Neural cell (in vitro differentiated cells): Measurements from ENCODE around the gene SERTAD1. TPM values are rescaled to one million over a fixed set of nuclear protein-coding genes. Genes with fewer than 3 reads are reported as not detected.
A peak's percentile ranks its signal among the peaks of the same experiment; 100 is the strongest.

Experiments used
- H2AFZ ChIP-seq: fragments of 200-600, 300-800 bp; sonication (generic), shearing (Covaris generic); 2 replicates; pipeline ENCODE4 v1.6.0; 2014; ENCODE audit warnings: low read depth, mild to moderate bottlenecking, antibody characterized with exemption, low read length, moderate library complexity
- H3F3A ChIP-seq: fragments of 200-600 bp; shearing (Covaris generic); 2 replicates; pipeline ENCODE4 v1.6.1; 2016; ENCODE audit warnings: mild to moderate bottlenecking, moderate library complexity, mixed read lengths, antibody characterized with exemption, low read length; ENCODE audit not compliant: insufficient read depth, poor library complexity, severe bottlenecking
- H3K27ac ChIP-seq: fragments of 200-600, 300-800 bp; sonication (generic), shearing (Covaris generic); 2 replicates; pipeline ENCODE4 v1.5.1; 2014; ENCODE audit warnings: mild to moderate bottlenecking, low read length, moderate library complexity
- H3K27me3 ChIP-seq: fragments of 300-800, 200-600 bp; sonication (generic), shearing (Covaris generic); 2 replicates; pipeline ENCODE4 v1.6.0; 2014; ENCODE audit warnings: mild to moderate bottlenecking, low read depth, low read length, moderate library complexity; ENCODE audit not compliant: insufficient read depth
- H3K36me3 ChIP-seq: fragments of 300-800, 200-600 bp; sonication (generic), shearing (Covaris generic); 2 replicates; pipeline ENCODE4 v1.5.1; 2014; ENCODE audit warnings: mild to moderate bottlenecking, antibody characterized with exemption, low read length, moderate library complexity; ENCODE audit not compliant: insufficient read depth
- H3K4me2 ChIP-seq: fragments of 300-800, 200-600 bp; sonication (generic), shearing (Covaris generic); 2 replicates; pipeline ENCODE4 v1.6.0; 2014; ENCODE audit warnings: mild to moderate bottlenecking, low read length
- H3K4me3 ChIP-seq: fragments of 300-800, 200-600 bp; sonication (generic), shearing (Covaris generic); 2 replicates; pipeline ENCODE4 v1.5.1; 2014; ENCODE audit warnings: mild to moderate bottlenecking, low read length, moderate library complexity
- H3K79me2 ChIP-seq: fragments of 200-600 bp; shearing (Covaris generic); replicated peaks from 2 replicates; pipeline ENCODE4 v1.6.0; 2014; ENCODE audit warnings: mild to moderate bottlenecking, low read length, moderate library complexity; ENCODE audit not compliant: insufficient read depth
- H3K9ac ChIP-seq: fragments of 300-800, 200-600 bp; sonication (generic), shearing (Covaris generic); 2 replicates; pipeline ENCODE4 v1.6.1; 2016; ENCODE audit warnings: mild to moderate bottlenecking, low read length, mixed read lengths
- H3K9me2 ChIP-seq: fragments of 200-600 bp; shearing (Covaris generic); 2 replicates; pipeline ENCODE4 v1.6.1; 2016; ENCODE audit warnings: mild to moderate bottlenecking, low read length, mixed read lengths; ENCODE audit not compliant: insufficient read depth
- H3K9me3 ChIP-seq: fragments of 200-600, 300-800 bp; sonication (generic), shearing (Covaris generic); 2 replicates; pipeline ENCODE4 v1.6.1; 2016; ENCODE audit warnings: mild to moderate bottlenecking, mixed run types, low read length, moderate library complexity, mixed read lengths
- H4K20me1 ChIP-seq: fragments of 200-600 bp; shearing (Covaris generic); 2 replicates; pipeline ENCODE4 v1.6.1; 2016; ENCODE audit warnings: mild to moderate bottlenecking, mixed run types; ENCODE audit not compliant: insufficient read depth
- CTCF ChIP-seq: fragments of 450-650 bp; IDR thresholded peaks from 2 replicates; pipeline ENCODE4 v1.5.1; 2014; ENCODE audit warnings: antibody characterized with exemption, mild to moderate bottlenecking, moderate library complexity; ENCODE audit not compliant: poor library complexity, severe bottlenecking
- EP300 ChIP-seq: fragments of 450-650 bp; conservative IDR thresholded peaks from 2 replicates; pipeline ENCODE4 v1.6.1; 2014; ENCODE audit warnings: antibody characterized with exemption, mild to moderate bottlenecking, moderate library complexity; ENCODE audit not compliant: poor library complexity, severe bottlenecking
- EZH2 ChIP-seq: fragments of 200-600, 300-800 bp; shearing (Covaris generic), sonication (generic); IDR thresholded peaks from 2 replicates; pipeline ENCODE4 v1.6.1; 2014; ENCODE audit warnings: antibody characterized with exemption, low read length, borderline replicate concordance, mild to moderate bottlenecking; ENCODE audit not compliant: insufficient read depth, poor library complexity, severe bottlenecking
- MXI1 ChIP-seq: fragments of 450-650 bp; conservative IDR thresholded peaks from 2 replicates; pipeline ENCODE4 v1.6.1; 2014; ENCODE audit warnings: antibody characterized with exemption, mild to moderate bottlenecking; ENCODE audit not compliant: poor library complexity, severe bottlenecking
- POLR2AphosphoS5 ChIP-seq: IDR thresholded peaks from 2 replicates; pipeline ENCODE4 v1.6.1; 2012
- RAD21 ChIP-seq: fragments of 450-650 bp; conservative IDR thresholded peaks from 2 replicates; pipeline ENCODE4 v1.6.1; 2014; ENCODE audit warnings: antibody characterized with exemption, mild to moderate bottlenecking, moderate library complexity
- REST ChIP-seq: IDR thresholded peaks from 2 replicates; pipeline ENCODE4 v1.6.1; 2012; ENCODE audit warnings: borderline replicate concordance
- SMC3 ChIP-seq: fragments of 450-650 bp; conservative IDR thresholded peaks from 2 replicates; pipeline ENCODE4 v1.6.1; 2014; ENCODE audit warnings: antibody characterized with exemption, mild to moderate bottlenecking, moderate library complexity; ENCODE audit not compliant: poor library complexity
- TAF1 ChIP-seq: IDR thresholded peaks from 2 replicates; pipeline ENCODE4 v1.6.1; 2012; ENCODE audit warnings: low read depth
- polyA minus RNA-seq: library from RNA; depleted of rRNA, polyadenylated mRNA; stranded (reverse); fragments of >200 nt; gene quantifications from 2 replicates; pipeline ENCODE4 v1.2.3, GENCODE V29; 2014
- polyA plus RNA-seq: library from polyadenylated mRNA; depleted of rRNA; stranded (reverse); fragments of >200 nt; gene quantifications from 2 replicates; pipeline ENCODE4 v1.2.3, GENCODE V29; 2014

Gene SERTAD1
- polyA plus RNA-seq (3.3 and 5.1 TPM in 2 replicates), polyA minus RNA-seq (1.5 and 1.7 TPM in 2 replicates)

DNA sequence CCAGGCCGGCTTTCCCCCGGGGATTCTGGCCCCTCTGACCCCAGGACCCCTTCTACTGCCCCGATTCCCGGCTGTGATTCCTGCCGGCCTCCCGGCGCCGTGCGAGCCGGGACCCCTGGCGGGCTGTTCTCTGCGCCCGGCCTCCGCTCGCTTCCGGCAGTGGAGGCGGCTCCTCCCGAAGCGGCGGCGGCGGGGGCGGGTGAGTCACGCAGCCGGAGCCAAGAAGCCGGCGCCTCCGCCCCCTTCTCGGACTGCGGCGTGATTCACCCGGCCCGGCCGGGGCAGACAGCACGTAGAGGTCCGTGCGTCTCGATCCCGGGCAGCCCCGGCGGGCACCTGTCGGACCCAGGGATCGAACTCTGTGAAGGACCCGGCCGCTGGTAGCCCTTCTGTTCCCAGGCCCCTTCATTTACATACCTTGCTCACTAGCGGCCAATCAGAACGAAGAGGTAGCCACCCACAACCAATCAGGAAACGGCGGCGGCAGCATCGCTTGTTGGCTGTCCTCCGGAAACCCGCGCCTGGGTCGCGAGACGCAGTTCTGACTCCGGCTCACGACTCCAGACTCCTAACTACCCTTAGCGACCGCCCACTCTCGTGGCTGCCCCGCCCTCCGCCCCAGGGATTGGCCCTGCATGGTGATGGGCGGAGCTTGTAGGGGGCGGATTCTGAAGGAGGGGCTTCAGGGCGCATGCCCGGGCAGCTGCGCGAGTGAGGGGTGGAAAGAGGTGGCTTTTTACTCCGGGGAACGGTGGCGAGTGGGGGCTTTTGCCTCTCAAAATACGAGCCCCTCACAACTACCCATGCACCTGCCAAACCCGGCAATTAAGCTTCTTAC, at the start of gene SERTAD1:
TSS of gene SERTAD1 (minus strand) at position 543 of the 838 bp plus-strand sequence. CDS start 2,446 bp downstream, outside the sequence.
- Histone ChIP-seq H3K4me3 (peak within 1 kb of the TSS; percentile 85), H2AFZ (peak within 1 kb of the TSS; percentile 45), H3K36me3 (no peaks in the 10 kb centered on the region), H3K27me3 (no peaks in the 10 kb centered on the region), H3F3A (no peaks in the 10 kb centered on the region), H3K9me2 (no peaks in the 10 kb centered on the region), H4K20me1 (no peaks in the 10 kb centered on the region), H3K27ac (peak within 1 kb of the TSS; percentile 81), H3K9me3 (no peaks in the 10 kb centered on the region), H3K4me2 (peak within 1 kb of the TSS; percentile 61), H3K9ac (peak within 1 kb of the TSS; percentile 76), H3K79me2 (no peaks in the 10 kb centered on the region)
- TF ChIP-seq CTCF: peak; percentile 80
- TF ChIP-seq MXI1: peak; percentile 63
- peak; percentile 53 for TF ChIP-seq EP300
- TF ChIP-seq RAD21: peak; percentile 34
- peak; percentile 81 for TF ChIP-seq POLR2AphosphoS5
- TF ChIP-seq REST: peak; percentile 33
- peak; percentile 57 for TF ChIP-seq SMC3
- TF ChIP-seq EZH2: no peak
- TF ChIP-seq TAF1: no peak

GRCh38 chr19:40474737-40475136, 48.9 kb upstream of the SERTAD1 start:
- Histone ChIP-seq H3K9ac (no peak overlapping the region), H3K4me3 (no peak overlapping the region), H3K27me3 (no peaks in the 10 kb centered on the region), H3K79me2 (no peaks in the 10 kb centered on the region), H2AFZ (no peak overlapping the region), H4K20me1 (no peaks in the 10 kb centered on the region), H3K4me2 (no peak overlapping the region), H3K36me3 (no peaks in the 10 kb centered on the region), H3F3A (no peaks in the 10 kb centered on the region), H3K9me3 (no peaks in the 10 kb centered on the region), H3K27ac (no peak overlapping the region), H3K9me2 (no peaks in the 10 kb centered on the region)
- TF ChIP-seq SMC3 (no peak), EP300 (no peak), EZH2 (no peak), POLR2AphosphoS5 (no peak), CTCF (no peak), RAD21 (no peak), MXI1 (no peak), REST (no peak), TAF1 (no peak)
